GM06990 (cell line): Measurements from ENCODE around the gene TEC.
A peak's percentile ranks its signal among the peaks of the same experiment; 100 is the strongest.

Experiments used
- DNase-seq: peaks from one replicate; pipeline ENCODE4 v3.0.0-alpha.2; 2011; ENCODE audit not compliant: insufficient read length; ENCODE audit errors: extremely low read depth
- H3K27me3 ChIP-seq: replicated peaks from 2 replicates; pipeline ENCODE4 v1.6.0; 2011; ENCODE audit warnings: low read length; ENCODE audit not compliant: control insufficient read depth, insufficient read depth
- H3K36me3 ChIP-seq: 2 replicates; pipeline ENCODE4 v1.5.1; 2011; ENCODE audit warnings: low read length; ENCODE audit not compliant: control insufficient read depth, insufficient read depth
- H3K4me3 ChIP-seq: replicated peaks from 2 replicates; pipeline ENCODE4 v1.5.1; 2011; ENCODE audit warnings: low read depth, mild to moderate bottlenecking, control low read depth, low read length
- CTCF ChIP-seq: IDR thresholded peaks from 2 replicates; pipeline ENCODE4 v1.5.1; 2011; ENCODE audit warnings: low read length, control low read depth, mild to moderate bottlenecking, inconsistent platforms; ENCODE audit not compliant: insufficient read depth, poor library complexity, severe bottlenecking

Gene TEC

GRCh38 chr4:48212165-48212564 is 57.5 kb downstream of the TEC start:
- no peak for TF ChIP-seq CTCF
- peak; percentile 61 for DNase-seq
- Histone ChIP-seq H3K36me3 (no peaks in the 10 kb centered on the region; the same call in 1 of the 2 replicates), H3K4me3 (peak overlapping the region; percentile 48), H3K27me3 (no peaks in the 10 kb centered on the region)

DNA sequence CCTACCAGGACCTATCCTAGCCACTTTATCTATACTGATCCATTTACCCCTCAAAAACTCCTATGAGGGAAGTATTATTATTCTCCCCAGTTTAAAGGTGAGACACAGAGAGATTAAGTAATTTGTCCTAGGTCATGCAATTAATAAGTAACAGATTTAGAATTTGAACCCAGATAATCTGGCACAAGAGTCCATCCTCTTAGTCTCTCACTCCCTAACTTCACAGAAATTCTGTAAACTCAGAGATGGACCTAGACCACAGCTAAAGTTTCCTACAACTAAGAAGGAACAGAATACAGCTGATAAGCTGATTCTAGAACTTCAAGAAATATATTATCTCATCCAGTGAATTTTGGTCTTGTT is 58.7 kb downstream of the TEC start:
- no peak for TF ChIP-seq CTCF
- no peak overlapping the region; the same call in 1 of the 2 replicates for H3K4me3 ChIP-seq
- H3K27me3 ChIP-seq, result no peaks in the 10 kb centered on the region
- DNase-seq, result no peak
- H3K36me3 ChIP-seq, result no peaks in the 10 kb centered on the region; the same call in 1 of the 2 replicates

- Histone ChIP-seq H3K4me3 (no peak overlapping the region), H3K36me3 (no peaks in the 10 kb centered on the region), H3K27me3 (no peaks in the 10 kb centered on the region)
- no peak for TF ChIP-seq CTCF
- no peak for DNase-seq
Observed at GRCh38 chr4:48205626-48206025, 64.0 kb downstream of the TEC start.

DNA sequence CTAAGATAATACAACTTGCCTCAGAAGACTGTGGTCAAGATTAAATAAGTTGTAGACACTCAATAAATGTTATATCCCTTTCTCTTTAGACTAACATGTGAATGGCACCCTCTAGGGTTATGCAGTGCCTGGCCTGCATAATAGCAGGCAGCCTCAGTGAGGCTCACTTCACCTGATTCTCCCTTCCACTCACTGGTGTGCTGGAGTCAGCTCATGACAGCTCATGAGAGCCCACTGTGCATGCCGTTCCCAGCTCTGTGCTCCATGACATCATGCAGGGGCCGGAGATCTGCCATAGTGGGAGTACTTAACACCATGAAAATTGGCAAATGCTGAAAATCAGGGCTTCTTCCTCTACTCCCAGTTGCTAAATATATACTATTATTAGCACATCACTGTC is 64.5 kb downstream of the TEC start:
- Histone ChIP-seq H3K4me3 (no peak overlapping the region), H3K36me3 (no peaks in the 10 kb centered on the region), H3K27me3 (no peaks in the 10 kb centered on the region)
- TF ChIP-seq CTCF, result peak; percentile 15
- DNase-seq, result no peak

DNA sequence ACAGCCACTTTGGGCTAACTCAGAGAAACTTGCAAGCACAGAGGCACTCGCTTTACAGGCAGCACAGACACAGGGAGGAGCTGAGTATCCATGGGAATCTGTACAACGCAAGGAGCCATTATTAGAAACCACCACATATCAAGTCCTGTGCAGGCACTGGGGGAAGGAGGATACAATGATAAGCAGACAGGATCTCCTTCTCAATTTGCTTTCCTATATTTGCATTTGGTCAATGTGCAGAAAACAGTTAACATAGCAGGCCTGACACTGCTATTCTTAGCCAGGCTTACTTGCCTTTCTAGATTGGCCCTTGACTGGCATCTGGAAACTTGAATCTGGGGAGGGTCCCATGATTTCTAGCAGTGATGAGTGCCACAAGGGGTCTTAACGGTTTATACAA is 65.8 kb downstream of the TEC start:
- Histone ChIP-seq H3K27me3 (no peaks in the 10 kb centered on the region), H3K36me3 (no peaks in the 10 kb centered on the region), H3K4me3 (no peak overlapping the region)
- TF ChIP-seq CTCF, result no peak
- DNase-seq, result no peak

- H3K27me3 ChIP-seq, result no peaks in the 10 kb centered on the region
- DNase-seq, result no peak
- no peak for TF ChIP-seq CTCF
- H3K4me3 ChIP-seq, result no peak overlapping the region
- H3K36me3 ChIP-seq, result no peaks in the 10 kb centered on the region
Observed at GRCh38 chr4:48197643-48198237, 71.9 kb downstream of the TEC start.
